Eye (tissue), 1 donor: ENCODE data around the gene PYROXD2.

Source experiments
- DNase-seq: peaks from one replicate; pipeline ENCODE4 v3.0.0-alpha.2; 2015

Gene PYROXD2

GRCh38 chr10:98433881-98434732 lies 19.1 kb upstream of the PYROXD2 start:
- no peak for DNase-seq

GRCh38 chr10:98433371-98433770 lies 18.4 kb upstream of the PYROXD2 start:
- no peak for DNase-seq

GRCh38 chr10:98432330-98432729 lies 17.3 kb upstream of the PYROXD2 start:
- no peak for DNase-seq

- no peak for DNase-seq
These were observed 16.0 kb upstream of the PYROXD2 start for GRCh38 chr10:98431016-98431415.

- no peak for DNase-seq
These were observed 15.4 kb upstream of the PYROXD2 start for GRCh38 chr10:98430427-98430826.

GRCh38 chr10:98429320-98430072 lies 14.5 kb upstream of the PYROXD2 start:
- no peak for DNase-seq

- no peak for DNase-seq
These were observed 12.1 kb upstream of the PYROXD2 start for GRCh38 chr10:98427011-98427515.

GRCh38 chr10:98425511-98426352 lies 10.8 kb upstream of the PYROXD2 start:
- DNase-seq = peak; percentile 36

GRCh38 chr10:98424295-98425254 lies 9.6 kb upstream of the PYROXD2 start:
- no peak for DNase-seq

GRCh38 chr10:98423691-98424120 lies 8.7 kb upstream of the PYROXD2 start:
- DNase-seq = no peak

GRCh38 chr10:98422182-98422581 lies 7.2 kb upstream of the PYROXD2 start:
- DNase-seq = no peak

GRCh38 chr10:98420786-98421185 lies 5.8 kb upstream of the PYROXD2 start:
- DNase-seq = peak; percentile 35

- DNase-seq = no peak
These were observed 4.7 kb upstream of the PYROXD2 start for GRCh38 chr10:98419469-98420261.

GRCh38 chr10:98418665-98419468 lies 3.9 kb upstream of the PYROXD2 start:
- no peak for DNase-seq

- DNase-seq = no peak
These were observed 3.1 kb upstream of the PYROXD2 start for GRCh38 chr10:98417973-98418664.

GRCh38 chr10:98417481-98417959 lies 2.5 kb upstream of the PYROXD2 start:
- no peak for DNase-seq

- no peak for DNase-seq
These were observed 1.8 kb upstream of the PYROXD2 start for GRCh38 chr10:98416606-98417388.

GRCh38 chr10:98415731-98416119 lies 743 bp upstream of the PYROXD2 start:
- DNase-seq = peak; percentile 68
